A673 (cell line): ENCODE measurements around the gene IL21. TPM values are rescaled to one million over a fixed set of nuclear protein-coding genes. Genes with fewer than 3 reads are reported as not detected.

Source experiments
- BruUV-seq: library from RNA; stranded (reverse); fragments of 400-500 nt; replicated peaks from 2 replicates; lab custom pipeline; 2021; lab: Mats Ljungman, UMichigan
- CTCF ChIA-PET: fragments of 300-600 bp; sonication (Branson Sonifier 250); formaldehyde crosslinking; loops from one replicate; lab custom pipeline; 2022; ENCODE audit warnings: antibody characterized with exemption; lab: Charles Lee
- POLR2A ChIA-PET: fragments of 300-600 bp; sonication (Branson Sonifier 250); formaldehyde crosslinking; loops from one replicate; lab custom pipeline; 2022; ENCODE audit warnings: antibody characterized with exemption; ENCODE audit not compliant: low non-redundant PET; lab: Charles Lee
- DNase-seq: peaks from one replicate; pipeline ENCODE4 v3.0.0-alpha.2; 2015; ENCODE audit warnings: low spot score
- H3K27ac ChIP-seq: fragments of 200-600 bp; sonication (generic); 2 replicates; pipeline ENCODE4 v1.5.1; 2016; ENCODE audit warnings: mixed run types, low read depth, mild to moderate bottlenecking, mixed read lengths, antibody characterized with exemption, low read length; ENCODE audit not compliant: poor library complexity, severe bottlenecking
- H3K27me3 ChIP-seq: fragments of 200-600 bp; sonication (generic); replicated peaks from 2 replicates; pipeline ENCODE4 v1.6.1; 2017; ENCODE audit warnings: mixed run types, low read depth, mild to moderate bottlenecking, mixed read lengths, antibody characterized with exemption, low read length; ENCODE audit not compliant: insufficient read depth, poor library complexity
- H3K36me3 ChIP-seq: fragments of 200-600 bp; sonication (generic); 2 replicates; pipeline ENCODE4 v1.6.1; 2016; ENCODE audit warnings: mixed run types, mild to moderate bottlenecking, mixed read lengths, antibody characterized with exemption, low read length; ENCODE audit not compliant: insufficient read depth, poor library complexity, severe bottlenecking
- H3K4me1 ChIP-seq: fragments of 200-600 bp; sonication (generic); 2 replicates; pipeline ENCODE4 v1.6.1; 2017; ENCODE audit warnings: mixed run types, mild to moderate bottlenecking, mixed read lengths, antibody characterized with exemption, low read length; ENCODE audit not compliant: insufficient read depth, poor library complexity, severe bottlenecking
- H3K4me3 ChIP-seq: fragments of 200-600 bp; sonication (generic); 2 replicates; pipeline ENCODE4 v1.5.1; 2016; ENCODE audit warnings: low read depth, mixed run types, mild to moderate bottlenecking, mixed read lengths, low read length; ENCODE audit not compliant: poor library complexity, severe bottlenecking
- H3K9me3 ChIP-seq: fragments of 200-600 bp; sonication (generic); 2 replicates; pipeline ENCODE4 v1.6.1; 2016; ENCODE audit warnings: mixed run types, low read depth, mild to moderate bottlenecking, mixed read lengths, antibody characterized with exemption, low read length; ENCODE audit not compliant: poor library complexity, severe bottlenecking
- EZH2 ChIP-seq: fragments of 200-600 bp; sonication (generic); IDR thresholded peaks from 2 replicates; pipeline ENCODE4 v1.6.1; 2017; ENCODE audit warnings: borderline replicate concordance, low read depth, mild to moderate bottlenecking, mixed read lengths, antibody characterized with exemption, low read length; ENCODE audit not compliant: poor library complexity, severe bottlenecking
- intact Hi-C: fragments of 100-400 bp; cut with micrococcal nuclease; formaldehyde crosslinking; loops from one replicate; pipeline ENCODE4 v1.10.0; 2022; ENCODE audit not compliant: unreplicated experiment
- total RNA-seq: library from RNA; stranded (reverse); gene quantifications from 2 replicates; pipeline ENCODE4 v1.2.3, GENCODE V29; 2021
- TF ChIP-seq, protein P1 (sequence below): fragments of 300-800, 200-600 bp; sonication (generic); conservative IDR thresholded peaks from 2 replicates; pipeline ENCODE4 v1.5.1; 2017; ENCODE audit warnings: low read depth, mild to moderate bottlenecking, antibody characterized with exemption, low read length, moderate library complexity, mixed read lengths

Gene IL21
- total RNA-seq, 1 experiment from 2014 or later = not detected

DNA sequence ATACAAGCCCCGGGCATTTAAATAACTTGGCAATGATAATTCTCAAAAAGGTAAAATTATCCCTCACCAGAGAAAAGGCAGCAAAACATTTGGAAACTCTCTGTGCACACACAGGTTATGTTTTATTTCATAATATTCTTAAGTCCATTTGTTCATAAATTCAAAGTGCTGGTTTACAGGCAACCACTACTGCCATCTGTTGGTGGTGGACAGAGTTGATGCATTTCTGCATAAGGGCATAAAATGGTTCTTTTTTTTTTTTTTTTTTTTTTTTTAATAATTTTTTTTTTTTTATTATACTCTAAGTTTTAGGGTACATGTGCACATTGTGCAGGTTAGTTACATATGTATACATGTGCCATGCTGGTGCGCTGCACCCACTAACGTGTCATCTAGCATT is 31.5 kb upstream of the IL21 start:
- Histone ChIP-seq H3K27ac (no peak overlapping the region), H3K9me3 (no peaks in the 10 kb centered on the region), H3K4me1 (no peaks in the 10 kb centered on the region), H3K27me3 (no peaks in the 10 kb centered on the region), H3K4me3 (no peak overlapping the region), H3K36me3 (no peaks in the 10 kb centered on the region)
- ChIA-PET CTCF (no interaction called here), POLR2A (no interaction called here)
- DNase-seq = peak; percentile 51
- intact Hi-C loops = no loop called here
- TF ChIP-seq, protein P1, sequence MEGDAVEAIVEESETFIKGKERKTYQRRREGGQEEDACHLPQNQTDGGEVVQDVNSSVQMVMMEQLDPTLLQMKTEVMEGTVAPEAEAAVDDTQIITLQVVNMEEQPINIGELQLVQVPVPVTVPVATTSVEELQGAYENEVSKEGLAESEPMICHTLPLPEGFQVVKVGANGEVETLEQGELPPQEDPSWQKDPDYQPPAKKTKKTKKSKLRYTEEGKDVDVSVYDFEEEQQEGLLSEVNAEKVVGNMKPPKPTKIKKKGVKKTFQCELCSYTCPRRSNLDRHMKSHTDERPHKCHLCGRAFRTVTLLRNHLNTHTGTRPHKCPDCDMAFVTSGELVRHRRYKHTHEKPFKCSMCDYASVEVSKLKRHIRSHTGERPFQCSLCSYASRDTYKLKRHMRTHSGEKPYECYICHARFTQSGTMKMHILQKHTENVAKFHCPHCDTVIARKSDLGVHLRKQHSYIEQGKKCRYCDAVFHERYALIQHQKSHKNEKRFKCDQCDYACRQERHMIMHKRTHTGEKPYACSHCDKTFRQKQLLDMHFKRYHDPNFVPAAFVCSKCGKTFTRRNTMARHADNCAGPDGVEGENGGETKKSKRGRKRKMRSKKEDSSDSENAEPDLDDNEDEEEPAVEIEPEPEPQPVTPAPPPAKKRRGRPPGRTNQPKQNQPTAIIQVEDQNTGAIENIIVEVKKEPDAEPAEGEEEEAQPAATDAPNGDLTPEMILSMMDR = peak; percentile 61
- TF ChIP-seq EZH2 = no peak
- BruUV-seq = no TSS peak

DNA sequence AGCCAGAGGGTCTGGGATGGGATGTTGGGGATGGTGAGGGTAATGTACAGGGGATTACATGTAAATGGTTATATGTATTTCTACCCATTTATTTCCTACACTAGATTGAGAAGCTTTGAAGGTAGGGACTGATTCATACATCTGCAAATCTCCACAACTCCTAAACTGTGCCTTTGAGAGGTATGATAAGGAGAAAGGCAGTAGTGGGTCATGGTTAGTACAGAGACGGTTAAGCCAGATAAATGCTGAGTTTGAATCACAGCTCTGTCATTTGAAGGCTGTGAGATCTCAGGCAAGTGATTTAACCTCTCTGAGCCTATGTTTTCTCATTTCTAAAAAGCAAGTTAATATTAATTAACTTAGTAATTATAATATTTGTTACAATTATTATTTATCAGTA is 29.3 kb upstream of the IL21 start:
- DNase-seq = no peak
- intact Hi-C loops = no loop called here
- H3K9me3 ChIP-seq = no peaks in the 10 kb centered on the region
- ChIA-PET POLR2A (no interaction called here), CTCF (no interaction called here)
- H3K27ac ChIP-seq = no peak overlapping the region
- H3K4me3 ChIP-seq = no peak overlapping the region
- no peaks in the 10 kb centered on the region for H3K36me3 ChIP-seq
- H3K27me3 ChIP-seq = no peaks in the 10 kb centered on the region
- TF ChIP-seq, protein P1 = no peak
- TF ChIP-seq EZH2 = no peak
- BruUV-seq = no TSS peak
- H3K4me1 ChIP-seq = no peaks in the 10 kb centered on the region

DNA sequence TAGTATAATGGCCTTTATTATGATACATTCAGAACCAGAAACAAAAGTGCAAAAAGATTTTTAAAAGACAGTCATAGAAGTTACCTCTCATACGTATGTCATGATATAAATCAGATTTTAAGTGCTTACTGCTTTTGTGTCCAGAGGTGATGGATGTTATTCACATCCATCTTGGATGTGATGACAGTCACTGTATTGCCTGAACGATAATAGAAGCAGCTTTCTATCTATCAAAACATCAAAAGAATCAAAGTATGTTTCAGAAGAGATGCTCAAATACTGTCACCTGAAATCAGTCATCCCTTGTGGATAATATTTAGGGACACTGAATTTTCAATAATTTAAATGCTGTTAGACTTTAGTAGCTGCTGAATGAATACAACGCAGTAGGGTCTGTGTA is 26.8 kb upstream of the IL21 start:
- H3K36me3 ChIP-seq = no peaks in the 10 kb centered on the region
- no peaks in the 10 kb centered on the region for H3K4me1 ChIP-seq
- DNase-seq = no peak
- no peaks in the 10 kb centered on the region for H3K9me3 ChIP-seq
- intact Hi-C loops = no loop called here
- no peaks in the 10 kb centered on the region for H3K27me3 ChIP-seq
- POLR2A ChIA-PET = no interaction called here
- TF ChIP-seq, protein P1 = no peak
- TF ChIP-seq EZH2 = no peak
- CTCF ChIA-PET = no interaction called here
- BruUV-seq = no TSS peak
- no peak overlapping the region for H3K27ac ChIP-seq
- H3K4me3 ChIP-seq = no peak overlapping the region
